HG03108 (cell line): Measurements from ENCODE around the gene CABS1.

ENCODE experiments used
- ATAC-seq: cut with Tn5 transposase; IDR thresholded peaks from one replicate; pipeline ENCODE4 v1.9.1; 2021; ENCODE audit warnings: moderate library complexity; ENCODE audit not compliant: unreplicated experiment

CABS1 gene

GRCh38 chr4:70380578-70380977 lies 45.8 kb downstream of the CABS1 start:
- ATAC-seq = no peak

GRCh38 chr4:70382691-70383181 lies 48.0 kb downstream of the CABS1 start, which contains the start of gene SMR3B:
SMR3B (plus strand) TSS chr4:70383131; CDS start chr4:70384511, 1,380 bp downstream.
- ATAC-seq = no peak
